ENCODE measurements around the gene CLEC2A.

DNA sequence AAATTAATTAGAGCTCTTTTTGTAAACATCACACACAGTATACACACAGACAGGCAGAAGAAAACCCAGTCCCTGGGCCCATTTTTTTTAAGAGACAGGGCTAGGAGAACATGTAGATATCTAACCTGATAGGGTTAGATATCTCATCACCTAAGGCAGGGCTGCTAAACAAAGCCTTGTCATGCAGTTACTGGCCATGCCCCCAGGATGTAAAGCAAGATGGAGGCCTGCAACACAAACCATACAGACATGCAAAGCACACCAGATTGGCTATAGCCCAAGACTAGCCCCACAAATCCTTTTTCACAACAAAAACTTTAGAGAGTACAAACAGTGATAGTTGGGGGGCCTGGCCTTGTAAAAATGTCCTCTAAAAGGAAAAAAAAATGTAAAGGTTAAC is 20.5 kb downstream of the CLEC2A start:
- TF ChIP-seq CTCF (conservative IDR thresholded peaks at IDR 0.05), result no peak
- TF ChIP-seq EZH2 (IDR thresholded peaks at IDR 0.05; ENCODE audit: low read depth), result no peak
